Breast epithelium (tissue), 3 donors: ENCODE measurements around the gene EXPH5.

Experiments
- POLR2A ChIP-seq: fragments of 450-650 bp; IDR thresholded peaks from one replicate; pipeline ENCODE4 v1.6.1; 2016; ENCODE audit warnings: antibody characterized with exemption, mild to moderate bottlenecking, moderate library complexity
- POLR2AphosphoS5 ChIP-seq, 3 donors: sonication (generic); formaldehyde crosslinking; IDR thresholded peaks; one replicate each; pipeline ENCODE4 v1.6.1; 2017; ENCODE audit warnings: antibody characterized with exemption in 3 of 3
- TF ChIP-seq, protein P1 (sequence below), 3 donors: fragments of 450-650 bp; IDR thresholded peaks; one replicate each; pipeline ENCODE4 v1.5.1; 2016 to 2017; ENCODE audit warnings: antibody characterized with exemption in 3 of 3, mild to moderate bottlenecking in 3 of 3, moderate library complexity in 3 of 3

DNA sequence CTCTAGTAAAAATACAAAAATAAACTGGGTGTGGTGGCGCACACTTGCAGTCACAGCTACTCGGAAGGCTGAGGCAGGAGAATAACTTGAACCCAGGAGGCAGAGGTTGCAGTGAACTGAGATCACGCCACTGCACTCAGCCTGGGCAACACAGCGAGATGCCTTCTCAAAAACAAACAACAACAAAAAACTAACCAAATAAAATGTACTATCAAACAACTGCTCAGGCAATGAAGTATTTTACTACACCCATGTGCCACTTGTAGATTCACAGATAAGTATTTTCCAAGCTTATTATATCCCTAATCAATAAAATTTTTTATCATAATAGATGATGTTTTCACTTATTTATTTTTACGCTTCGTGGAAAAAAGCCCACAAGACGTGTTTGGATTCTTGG is 127.2 kb downstream of the EXPH5 start:
- TF ChIP-seq, protein P1, sequence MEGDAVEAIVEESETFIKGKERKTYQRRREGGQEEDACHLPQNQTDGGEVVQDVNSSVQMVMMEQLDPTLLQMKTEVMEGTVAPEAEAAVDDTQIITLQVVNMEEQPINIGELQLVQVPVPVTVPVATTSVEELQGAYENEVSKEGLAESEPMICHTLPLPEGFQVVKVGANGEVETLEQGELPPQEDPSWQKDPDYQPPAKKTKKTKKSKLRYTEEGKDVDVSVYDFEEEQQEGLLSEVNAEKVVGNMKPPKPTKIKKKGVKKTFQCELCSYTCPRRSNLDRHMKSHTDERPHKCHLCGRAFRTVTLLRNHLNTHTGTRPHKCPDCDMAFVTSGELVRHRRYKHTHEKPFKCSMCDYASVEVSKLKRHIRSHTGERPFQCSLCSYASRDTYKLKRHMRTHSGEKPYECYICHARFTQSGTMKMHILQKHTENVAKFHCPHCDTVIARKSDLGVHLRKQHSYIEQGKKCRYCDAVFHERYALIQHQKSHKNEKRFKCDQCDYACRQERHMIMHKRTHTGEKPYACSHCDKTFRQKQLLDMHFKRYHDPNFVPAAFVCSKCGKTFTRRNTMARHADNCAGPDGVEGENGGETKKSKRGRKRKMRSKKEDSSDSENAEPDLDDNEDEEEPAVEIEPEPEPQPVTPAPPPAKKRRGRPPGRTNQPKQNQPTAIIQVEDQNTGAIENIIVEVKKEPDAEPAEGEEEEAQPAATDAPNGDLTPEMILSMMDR (IDR thresholded peaks at IDR 0.05): no peak
- no peak for TF ChIP-seq POLR2AphosphoS5 (IDR thresholded peaks at IDR 0.05)
- no peak for TF ChIP-seq POLR2A
